ENCODE data around the gene USP36.
A peak's percentile ranks its signal among the peaks of the same experiment; 100 is the strongest.

Gene USP36

DNA sequence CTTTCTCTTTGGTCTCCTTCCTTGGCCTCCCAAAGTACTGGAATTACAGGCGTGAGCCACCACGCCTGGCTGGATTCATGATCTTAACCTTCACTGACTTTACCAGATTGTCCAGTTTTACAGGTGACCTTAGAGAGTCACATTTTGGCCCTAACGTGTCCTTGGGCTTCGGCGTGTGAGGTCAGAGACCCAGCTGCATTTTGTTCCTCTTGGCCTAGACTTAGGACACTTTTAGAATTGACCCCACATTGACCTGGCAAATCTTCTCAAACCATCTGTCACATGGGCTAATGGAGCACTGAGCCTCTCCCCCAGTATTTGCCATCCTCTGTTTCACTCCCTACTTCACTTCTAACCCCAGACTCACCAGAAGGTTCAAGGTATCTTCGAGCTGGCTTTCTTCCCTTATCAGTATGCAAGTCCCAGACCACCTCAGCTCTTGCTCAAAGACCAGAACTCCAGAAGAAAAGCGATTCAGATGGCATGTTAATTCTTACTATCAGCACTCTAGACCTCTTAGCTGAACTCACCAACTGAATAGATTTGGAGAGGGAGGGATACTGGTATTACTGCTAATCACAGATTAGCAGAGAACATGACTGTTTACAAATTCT, 56.8 kb downstream of the USP36 start:
- Histone ChIP-seq H3K4me1 (ENCODE audit: insufficient read depth, low read length, poor library complexity, severe bottlenecking) (peaks cover 18% of the 10 kb centered on the region), H3K79me2 (ENCODE audit: insufficient read depth, low read length) (peaks cover 32% of the 10 kb centered on the region), H3K27me3 (ENCODE audit: insufficient read depth, low read length, poor library complexity, severe bottlenecking) (peaks cover 7% of the 10 kb centered on the region), H4K20me1 (ENCODE audit: insufficient read depth, low read length, poor library complexity, severe bottlenecking) (peaks cover 14% of the 10 kb centered on the region), H3K9ac (ENCODE audit: low read depth, low read length, poor library complexity, severe bottlenecking) (no peak overlapping the region), H2AFZ (ENCODE audit: low read length) (no peak overlapping the region), H3K9me2 (replicated peaks; ENCODE audit: low read depth, low read length) (no peaks in the 10 kb centered on the region), H3K9me3 (ENCODE audit: insufficient read depth, low read depth, low read length) (no peaks in the 10 kb centered on the region), H3K4me3 (ENCODE audit: low read length, poor library complexity, severe bottlenecking) (no peak overlapping the region), H3K4me2 (ENCODE audit: low read depth, low read length, poor library complexity, severe bottlenecking) (no peak overlapping the region), H3F3A (ENCODE audit: low read depth) (no peaks in the 10 kb centered on the region), H3K36me3 (ENCODE audit: insufficient read depth, low read length) (no peaks in the 10 kb centered on the region)
- TF ChIP-seq, protein P1, sequence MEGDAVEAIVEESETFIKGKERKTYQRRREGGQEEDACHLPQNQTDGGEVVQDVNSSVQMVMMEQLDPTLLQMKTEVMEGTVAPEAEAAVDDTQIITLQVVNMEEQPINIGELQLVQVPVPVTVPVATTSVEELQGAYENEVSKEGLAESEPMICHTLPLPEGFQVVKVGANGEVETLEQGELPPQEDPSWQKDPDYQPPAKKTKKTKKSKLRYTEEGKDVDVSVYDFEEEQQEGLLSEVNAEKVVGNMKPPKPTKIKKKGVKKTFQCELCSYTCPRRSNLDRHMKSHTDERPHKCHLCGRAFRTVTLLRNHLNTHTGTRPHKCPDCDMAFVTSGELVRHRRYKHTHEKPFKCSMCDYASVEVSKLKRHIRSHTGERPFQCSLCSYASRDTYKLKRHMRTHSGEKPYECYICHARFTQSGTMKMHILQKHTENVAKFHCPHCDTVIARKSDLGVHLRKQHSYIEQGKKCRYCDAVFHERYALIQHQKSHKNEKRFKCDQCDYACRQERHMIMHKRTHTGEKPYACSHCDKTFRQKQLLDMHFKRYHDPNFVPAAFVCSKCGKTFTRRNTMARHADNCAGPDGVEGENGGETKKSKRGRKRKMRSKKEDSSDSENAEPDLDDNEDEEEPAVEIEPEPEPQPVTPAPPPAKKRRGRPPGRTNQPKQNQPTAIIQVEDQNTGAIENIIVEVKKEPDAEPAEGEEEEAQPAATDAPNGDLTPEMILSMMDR (conservative IDR thresholded peaks at IDR 0.05; ENCODE audit: low read length): no peak
- TF ChIP-seq EZH2phosphoT487 (IDR thresholded peaks at IDR 0.05; ENCODE audit: borderline replicate concordance): no peak

DNA sequence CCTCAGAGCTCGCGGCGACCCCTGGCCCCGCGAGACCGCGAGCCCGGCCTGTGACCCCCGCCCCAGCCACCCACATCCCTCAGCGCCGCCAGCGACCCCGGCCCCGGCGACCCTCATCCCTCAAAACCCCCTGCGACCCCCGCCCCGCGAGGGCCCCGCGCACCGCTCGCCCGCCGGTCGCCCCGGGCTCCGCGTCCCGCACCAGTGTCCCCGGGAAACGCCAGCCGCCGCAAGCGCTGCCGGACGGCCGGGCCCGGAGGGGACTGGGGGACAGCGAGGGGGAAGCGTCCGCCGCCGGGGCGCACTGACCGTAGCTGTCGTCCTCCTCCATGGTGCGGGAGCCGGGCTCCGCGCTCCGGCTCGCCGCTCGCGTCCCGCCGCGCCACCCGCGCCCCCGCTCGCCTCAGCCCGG, 58.7 kb downstream of the USP36 start, which contains the start of gene CYTH1:
CYTH1 (minus strand) TSS at position 381 of the 412 bp plus-strand sequence; CDS start at position 331, 50 bp downstream.
- H4K20me1 ChIP-seq (ENCODE audit: insufficient read depth, low read length, poor library complexity, severe bottlenecking): peaks cover 17% of the 10 kb centered on the region
- H3K9me2 ChIP-seq (replicated peaks; ENCODE audit: low read depth, low read length): no peaks in the 10 kb centered on the region
- H3K9me3 ChIP-seq (ENCODE audit: insufficient read depth, low read depth, low read length): no peaks in the 10 kb centered on the region
- H3K4me1 ChIP-seq (ENCODE audit: insufficient read depth, low read length, poor library complexity, severe bottlenecking): peaks cover 23% of the 10 kb centered on the region
- H3K4me3 ChIP-seq (ENCODE audit: low read length, poor library complexity, severe bottlenecking): peak within 1 kb of the TSS; percentile 79
- TF ChIP-seq, protein P1 (conservative IDR thresholded peaks at IDR 0.05; ENCODE audit: low read length): no peak
- TF ChIP-seq EZH2phosphoT487 (IDR thresholded peaks at IDR 0.05; ENCODE audit: borderline replicate concordance): no peak
- H3K36me3 ChIP-seq (ENCODE audit: insufficient read depth, low read length): no peaks in the 10 kb centered on the region
- H2AFZ ChIP-seq (ENCODE audit: low read length): peak within 1 kb of the TSS; percentile 17; the same call in 1 of the 2 replicates
- H3F3A ChIP-seq (ENCODE audit: low read depth): no peaks in the 10 kb centered on the region
- peaks cover 7% of the 10 kb centered on the region for H3K27me3 ChIP-seq (ENCODE audit: insufficient read depth, low read length, poor library complexity, severe bottlenecking)
- H3K79me2 ChIP-seq (ENCODE audit: insufficient read depth, low read length): peaks cover 48% of the 10 kb centered on the region
- H3K9ac ChIP-seq (ENCODE audit: low read depth, low read length, poor library complexity, severe bottlenecking): peak within 1 kb of the TSS; percentile 80
- peak within 1 kb of the TSS; percentile 85 for H3K4me2 ChIP-seq (ENCODE audit: low read depth, low read length, poor library complexity, severe bottlenecking)

GRCh38 chr17:78781104-78781892, 59.3 kb downstream of the USP36 start:
- no peak for TF ChIP-seq EZH2phosphoT487 (IDR thresholded peaks at IDR 0.05; ENCODE audit: borderline replicate concordance)
- TF ChIP-seq, protein P1 (conservative IDR thresholded peaks at IDR 0.05; ENCODE audit: low read length): no peak
- peak overlapping the region; percentile 80 for H3K9ac ChIP-seq (ENCODE audit: low read depth, low read length, poor library complexity, severe bottlenecking)
- H4K20me1 ChIP-seq (ENCODE audit: insufficient read depth, low read length, poor library complexity, severe bottlenecking): peaks cover 17% of the 10 kb centered on the region
- peaks cover 26% of the 10 kb centered on the region for H3K4me1 ChIP-seq (ENCODE audit: insufficient read depth, low read length, poor library complexity, severe bottlenecking)
- H2AFZ ChIP-seq (ENCODE audit: low read length): 0 out of 2 replicates have a peak overlapping the region, but pooled peaks have one; percentile 1
- H3K4me2 ChIP-seq (ENCODE audit: low read depth, low read length, poor library complexity, severe bottlenecking): peak overlapping the region; percentile 80
- H3K79me2 ChIP-seq (ENCODE audit: insufficient read depth, low read length): peaks cover 54% of the 10 kb centered on the region
- H3K27me3 ChIP-seq (ENCODE audit: insufficient read depth, low read length, poor library complexity, severe bottlenecking): peaks cover 7% of the 10 kb centered on the region
- no peaks in the 10 kb centered on the region for H3K9me3 ChIP-seq (ENCODE audit: insufficient read depth, low read depth, low read length)
- no peaks in the 10 kb centered on the region for H3K9me2 ChIP-seq (replicated peaks; ENCODE audit: low read depth, low read length)
- no peaks in the 10 kb centered on the region for H3F3A ChIP-seq (ENCODE audit: low read depth)
- no peaks in the 10 kb centered on the region for H3K36me3 ChIP-seq (ENCODE audit: insufficient read depth, low read length)
- peak overlapping the region; percentile 79 for H3K4me3 ChIP-seq (ENCODE audit: low read length, poor library complexity, severe bottlenecking)

Data from Loucy (cell line).